ENCODE data around the gene KRTAP16-1.
"Not testable (repeated sequence)": the region's sequence is repeated elsewhere in the genome, so short reads cannot be mapped to it uniquely, and the experiment has no call there.

KRTAP16-1 gene, protein sequence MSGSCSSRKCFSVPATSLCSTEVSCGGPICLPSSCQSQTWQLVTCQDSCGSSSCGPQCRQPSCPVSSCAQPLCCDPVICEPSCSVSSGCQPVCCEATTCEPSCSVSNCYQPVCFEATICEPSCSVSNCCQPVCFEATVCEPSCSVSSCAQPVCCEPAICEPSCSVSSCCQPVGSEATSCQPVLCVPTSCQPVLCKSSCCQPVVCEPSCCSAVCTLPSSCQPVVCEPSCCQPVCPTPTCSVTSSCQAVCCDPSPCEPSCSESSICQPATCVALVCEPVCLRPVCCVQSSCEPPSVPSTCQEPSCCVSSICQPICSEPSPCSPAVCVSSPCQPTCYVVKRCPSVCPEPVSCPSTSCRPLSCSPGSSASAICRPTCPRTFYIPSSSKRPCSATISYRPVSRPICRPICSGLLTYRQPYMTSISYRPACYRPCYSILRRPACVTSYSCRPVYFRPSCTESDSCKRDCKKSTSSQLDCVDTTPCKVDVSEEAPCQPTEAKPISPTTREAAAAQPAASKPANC

DNA sequence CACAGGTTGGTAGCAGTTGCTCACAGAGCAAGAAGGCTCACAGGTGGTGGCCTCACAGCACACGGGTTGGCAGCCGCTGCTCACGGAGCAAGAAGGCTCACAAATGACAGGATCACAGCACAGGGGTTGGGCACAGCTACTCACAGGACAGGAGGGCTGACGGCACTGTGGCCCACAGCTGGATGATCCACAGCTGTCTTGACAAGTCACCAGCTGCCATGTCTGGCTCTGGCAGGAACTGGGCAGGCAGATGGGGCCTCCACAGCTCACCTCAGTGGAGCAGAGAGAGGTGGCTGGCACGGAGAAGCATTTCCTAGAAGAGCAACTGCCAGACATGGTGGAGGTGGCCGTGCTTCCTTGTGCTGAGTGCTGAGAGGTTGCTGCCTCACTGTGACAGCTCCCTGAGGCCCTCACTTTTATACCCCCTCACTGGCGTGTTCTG is at the start of gene KRTAP16-1:
KRTAP16-1 (minus strand) TSS at position 392 of the 442 bp plus-strand sequence; CDS start at position 336, 56 bp downstream.
- DNase-seq (ENCODE audit: extremely low read depth in 1 of 2, low read depth in 1 of 2): no peak

DNA sequence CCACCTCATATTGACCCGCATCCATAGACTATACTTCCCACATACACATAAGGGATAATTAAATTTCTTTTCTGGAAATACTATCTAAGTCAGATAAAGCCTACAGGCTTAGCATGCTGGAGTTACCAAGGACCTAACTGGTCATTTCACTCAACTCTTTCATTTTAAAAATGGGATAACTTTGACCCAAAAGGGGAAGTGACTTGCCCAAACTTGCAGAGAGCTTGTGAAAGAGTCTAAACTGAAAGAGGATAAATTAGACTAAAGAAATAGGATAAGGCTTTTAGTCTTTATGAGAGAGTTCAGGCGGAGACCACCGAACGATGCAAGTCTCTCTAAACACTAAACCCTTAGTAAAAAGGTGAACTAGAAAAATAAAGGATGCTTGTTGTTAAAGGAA is 45.4 kb upstream of the KRTAP16-1 start:
- DNase-seq (ENCODE audit: extremely low read depth in 1 of 2, low read depth in 1 of 2): no peak

DNA sequence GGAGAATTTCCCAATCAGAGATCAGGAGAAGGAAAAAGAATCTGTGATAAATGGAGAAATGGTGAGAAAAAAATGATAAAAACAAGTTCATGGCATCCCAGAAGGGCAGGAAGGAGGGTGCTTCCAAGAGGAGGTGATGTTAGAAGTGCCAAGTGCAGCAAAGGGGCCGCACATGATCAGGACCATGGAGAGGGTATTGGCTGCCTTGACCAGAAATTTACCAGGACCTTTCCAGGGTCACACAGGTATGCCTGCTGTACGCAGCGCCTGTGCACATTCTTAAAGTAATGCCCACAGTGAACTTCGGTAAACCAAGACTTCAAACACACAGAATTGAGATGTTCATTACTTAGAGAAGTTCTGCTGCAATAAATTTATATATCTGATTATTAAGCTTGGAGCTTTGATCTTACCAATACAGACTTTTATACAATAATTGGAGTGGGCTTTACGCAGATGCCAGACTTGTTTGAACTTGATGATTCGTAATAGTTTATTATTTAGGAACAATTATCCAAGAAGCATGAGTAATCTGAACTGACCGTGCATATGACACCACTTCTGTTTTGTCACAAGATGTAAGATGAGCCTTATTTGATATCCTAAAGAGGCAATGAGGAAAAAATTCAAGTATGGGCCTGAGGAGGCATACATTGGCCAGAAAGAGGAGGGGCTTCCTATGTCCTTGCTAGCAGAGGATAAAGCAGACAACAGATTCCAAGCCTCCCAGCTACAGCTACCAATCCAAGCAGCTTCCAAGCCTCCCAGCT is 43.7 kb upstream of the KRTAP16-1 start:
- DNase-seq (ENCODE audit: extremely low read depth in 1 of 2, low read depth in 1 of 2): no peak

DNA sequence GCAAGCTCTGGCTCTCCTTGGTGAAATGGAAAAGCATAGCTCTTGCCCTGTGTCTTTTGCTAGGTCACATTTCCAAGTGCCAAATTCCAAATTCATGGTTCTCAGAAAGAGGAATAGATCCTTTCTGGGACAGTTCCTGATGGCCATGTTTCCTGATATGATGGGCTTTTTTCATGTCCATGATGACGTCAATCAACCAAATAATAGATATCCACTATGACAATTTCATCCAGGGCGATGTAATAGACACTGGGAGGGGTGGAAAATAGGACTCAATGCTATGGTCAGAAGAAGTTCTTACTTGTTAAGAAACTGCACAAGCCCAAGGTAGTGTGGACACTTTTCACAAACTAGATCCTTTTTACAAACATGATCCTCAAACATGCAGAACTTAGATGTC is 42.1 kb upstream of the KRTAP16-1 start:
- no peak for DNase-seq (ENCODE audit: extremely low read depth in 1 of 2, low read depth in 1 of 2)

DNA sequence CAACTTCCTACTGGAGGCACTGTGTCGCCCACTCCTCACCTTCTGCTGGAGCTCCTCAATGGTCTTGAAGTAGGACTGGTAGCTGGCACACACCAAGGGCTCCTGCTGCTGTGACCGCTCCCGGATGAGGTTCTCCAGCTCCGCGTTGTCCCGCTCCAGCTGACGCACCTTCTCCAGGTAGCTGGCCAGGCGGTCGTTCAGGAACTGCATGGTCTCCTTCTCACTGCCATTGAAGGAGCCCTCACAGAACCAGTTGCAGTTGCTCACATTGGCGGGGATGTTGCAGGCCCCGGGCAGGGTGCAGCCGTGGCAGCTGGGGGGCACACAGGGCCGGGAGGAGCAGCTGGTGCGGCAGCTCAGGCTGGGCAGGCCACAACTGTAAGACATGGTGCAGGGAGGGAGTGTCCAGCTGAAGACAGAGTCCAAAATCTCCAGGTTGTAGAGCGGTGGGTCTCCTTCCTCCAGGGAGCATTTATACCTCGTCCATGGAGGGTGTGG is 41.3 kb upstream of the KRTAP16-1 start, which contains the start of gene KRT33A:
KRT33A (minus strand) TSS at position 448 of the 498 bp plus-strand sequence; CDS start at position 387, 61 bp downstream.
- not testable (repeated sequence) for DNase-seq (ENCODE audit: extremely low read depth in 1 of 2, low read depth in 1 of 2)

DNA sequence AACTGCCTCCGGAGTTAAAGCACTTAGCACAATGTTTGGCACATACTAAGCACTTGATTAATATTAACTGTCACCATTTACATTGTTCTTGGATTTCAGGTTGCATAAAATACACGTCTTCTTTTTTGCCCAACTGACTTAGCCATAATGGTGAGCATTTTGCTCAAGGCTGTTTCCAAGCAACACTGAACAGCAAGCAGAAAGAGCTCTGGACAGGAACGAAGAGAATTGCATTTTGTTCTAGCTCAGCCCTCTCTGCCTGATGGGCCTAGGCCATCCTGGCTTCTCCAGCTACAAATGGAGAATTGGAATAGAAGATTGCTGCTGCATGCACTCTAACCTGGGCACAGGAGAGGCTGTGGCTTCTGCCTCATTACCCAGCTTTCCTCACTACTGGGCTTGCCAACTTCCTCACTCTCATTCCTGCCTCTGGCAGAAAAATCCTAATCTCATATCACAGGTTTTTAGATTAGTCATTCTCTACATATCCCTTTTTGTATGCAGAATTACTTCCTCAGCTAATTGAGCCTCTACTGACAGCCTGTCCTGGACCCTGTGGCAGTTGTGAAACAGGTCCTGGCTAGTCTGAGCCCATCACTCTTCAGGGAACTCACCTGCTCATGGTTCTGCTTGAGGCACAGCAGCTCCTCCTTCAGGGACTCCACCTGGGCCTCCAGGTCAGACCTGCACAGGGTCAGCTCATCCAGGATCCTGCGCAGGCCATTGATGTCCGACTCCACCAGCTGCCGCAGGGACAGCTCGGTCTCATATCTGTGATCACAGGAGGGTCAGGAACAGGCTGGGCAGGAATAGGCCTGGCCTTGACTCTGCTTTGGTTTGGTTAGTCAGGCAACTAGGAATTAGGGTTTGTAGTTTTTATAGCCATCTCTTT is 39.0 kb upstream of the KRTAP16-1 start:
- no peak for DNase-seq (ENCODE audit: extremely low read depth in 1 of 2, low read depth in 1 of 2)

DNA sequence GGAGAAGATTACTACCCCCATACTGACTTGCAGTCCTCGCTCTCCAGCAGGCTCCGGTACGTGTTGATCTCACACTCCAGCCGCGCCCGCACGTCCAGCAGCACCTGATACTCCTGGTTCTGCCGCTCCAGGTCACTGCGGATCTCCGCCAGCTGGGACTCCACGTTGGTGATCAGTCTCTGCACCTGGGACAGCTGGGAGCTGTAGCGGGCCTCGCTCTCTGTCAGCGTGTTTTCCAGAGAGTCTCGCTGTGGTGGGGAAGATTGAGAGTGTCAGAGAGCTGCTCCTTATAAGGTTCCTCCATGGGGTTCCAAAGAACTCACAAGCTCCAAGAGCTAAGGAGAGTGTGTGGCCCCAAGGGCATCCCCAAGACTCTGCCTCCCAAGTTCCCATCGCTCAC is 37.3 kb upstream of the KRTAP16-1 start:
- not testable (repeated sequence) for DNase-seq (ENCODE audit: extremely low read depth in 1 of 2, low read depth in 1 of 2)

DNA sequence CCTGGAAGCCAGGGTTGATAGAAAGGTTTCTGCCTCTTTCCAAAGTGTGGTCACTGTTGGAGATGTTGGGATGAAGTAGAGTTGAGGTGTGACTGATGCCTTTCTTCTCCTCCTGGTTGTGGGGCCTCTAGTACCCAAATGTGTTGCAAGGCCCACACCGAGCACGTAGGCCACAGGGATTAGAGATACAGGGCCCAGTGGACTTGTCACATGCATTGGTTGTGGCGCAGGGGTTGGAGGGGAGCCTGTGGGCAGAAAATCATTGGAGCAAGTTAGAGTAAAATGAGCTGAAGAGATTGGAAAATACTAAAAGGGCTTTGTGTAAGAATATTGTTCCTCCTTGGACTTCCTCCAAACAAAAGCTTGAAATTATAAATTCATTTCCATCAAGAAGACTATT is 36.9 kb upstream of the KRTAP16-1 start:
- no peak for DNase-seq (ENCODE audit: extremely low read depth in 1 of 2, low read depth in 1 of 2)

DNA sequence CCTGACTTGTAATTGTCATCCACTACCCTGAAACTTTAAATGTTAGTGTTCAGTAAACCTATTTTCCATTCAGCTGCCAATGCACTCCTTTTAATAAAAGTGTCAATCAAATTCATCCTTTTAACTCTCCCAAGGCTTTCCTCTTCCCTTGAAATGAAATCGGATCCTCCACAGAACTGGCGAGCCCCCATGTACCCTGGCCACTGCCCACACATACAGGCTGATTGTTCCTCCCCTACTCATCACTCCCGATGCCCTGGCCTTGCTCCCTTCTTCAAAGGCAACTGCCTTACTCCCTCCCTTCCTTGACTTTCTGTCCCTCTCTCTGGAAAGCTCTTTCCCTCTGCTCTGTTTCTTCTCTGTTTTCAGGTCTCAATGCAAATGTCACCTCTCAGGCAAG is 33.9 kb upstream of the KRTAP16-1 start:
- DNase-seq (ENCODE audit: extremely low read depth in 1 of 2, low read depth in 1 of 2): no peak

DNA sequence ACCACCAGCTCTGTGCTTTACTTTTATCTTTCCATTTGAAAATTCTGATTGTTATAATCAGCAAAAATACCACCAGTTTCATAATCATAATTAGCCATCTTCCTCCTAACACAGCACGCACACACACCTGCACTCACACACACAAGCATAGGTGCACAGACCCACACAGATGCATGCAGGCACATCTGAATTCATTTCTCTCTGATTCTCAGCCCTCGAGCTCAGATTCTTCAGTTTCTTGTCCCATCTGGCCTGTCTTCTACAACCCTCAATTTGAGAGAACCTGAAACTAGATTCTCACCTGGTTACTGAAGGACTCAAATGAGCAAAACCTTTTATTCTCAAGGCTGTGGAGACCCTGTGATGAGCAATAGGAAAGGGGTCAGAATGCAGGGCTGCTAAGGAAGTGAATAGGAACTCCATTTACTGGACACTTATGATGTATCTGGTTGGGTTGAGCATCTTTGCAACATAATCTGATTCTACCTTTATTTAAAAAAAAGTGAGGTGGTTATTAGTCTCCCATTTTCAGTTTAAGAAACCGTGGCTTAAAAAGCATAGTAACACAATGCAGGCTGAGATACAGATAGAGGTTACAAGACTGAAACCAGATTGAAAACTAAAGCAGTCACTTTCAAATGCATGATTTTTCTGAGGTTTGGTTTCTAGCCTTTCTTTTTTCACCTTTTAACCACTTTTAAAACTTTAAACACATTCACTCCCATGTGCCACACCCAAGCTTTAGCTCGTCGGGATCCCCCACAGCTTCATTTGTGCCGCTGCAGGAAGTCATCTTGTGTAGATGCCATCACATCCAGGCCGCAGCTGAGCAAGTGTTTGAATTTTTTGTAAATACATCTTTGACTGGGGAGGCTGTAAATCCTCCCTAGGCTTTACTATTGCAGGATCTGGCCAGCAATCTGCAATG is 32.1 kb upstream of the KRTAP16-1 start:
- DNase-seq (ENCODE audit: extremely low read depth in 1 of 2, low read depth in 1 of 2): peak in 1 of 2 donors; percentile 40

DNA sequence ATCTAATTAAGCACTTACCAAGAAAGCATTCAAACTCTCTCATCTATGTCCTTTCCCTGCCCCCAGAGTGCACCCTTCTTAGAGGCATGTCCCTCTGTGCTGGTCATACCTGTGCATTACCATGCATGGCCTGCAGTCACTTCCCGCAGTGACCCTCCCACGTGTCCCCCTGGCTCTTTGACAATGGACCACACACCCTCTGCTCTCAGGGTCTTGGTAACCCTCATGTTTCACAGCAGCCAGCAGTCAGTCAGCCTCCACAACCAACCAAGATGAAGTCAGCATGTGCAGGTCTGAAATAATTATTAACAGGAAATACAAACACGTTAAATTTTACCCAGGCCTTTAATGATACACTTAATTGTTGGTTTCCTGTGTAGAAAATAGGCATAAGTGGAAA is 31.4 kb upstream of the KRTAP16-1 start:
- DNase-seq (ENCODE audit: extremely low read depth in 1 of 2, low read depth in 1 of 2): no peak

DNA sequence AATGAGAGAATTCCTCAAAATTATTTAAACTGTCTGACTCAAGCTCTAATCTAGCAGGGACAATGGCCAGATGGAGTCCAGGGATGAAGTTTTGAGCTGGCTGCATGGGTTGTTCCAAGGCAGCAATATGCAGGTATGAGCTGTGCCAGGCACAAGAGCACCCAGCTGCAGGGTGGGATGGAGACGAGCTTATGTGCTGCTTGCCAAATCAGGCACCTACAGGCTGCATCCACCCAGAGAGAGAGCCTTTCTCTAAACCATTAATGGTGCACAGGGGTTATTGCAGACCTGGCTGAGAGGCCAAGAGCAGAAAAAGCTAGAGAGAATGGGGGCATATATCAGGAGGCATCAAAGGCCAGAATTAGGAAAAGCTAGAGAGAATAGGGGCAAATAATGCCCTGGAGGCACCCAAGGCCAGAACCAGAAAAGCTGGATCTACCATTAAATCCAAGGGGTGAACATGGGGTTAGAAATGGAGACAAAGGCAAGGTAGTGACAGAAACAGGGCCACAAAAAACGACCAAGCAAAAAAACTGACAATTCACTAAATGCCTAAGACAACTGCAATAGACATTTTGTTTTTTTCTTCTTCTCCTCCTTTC is 30.6 kb upstream of the KRTAP16-1 start:
- no peak for DNase-seq (ENCODE audit: extremely low read depth in 1 of 2, low read depth in 1 of 2)

DNA sequence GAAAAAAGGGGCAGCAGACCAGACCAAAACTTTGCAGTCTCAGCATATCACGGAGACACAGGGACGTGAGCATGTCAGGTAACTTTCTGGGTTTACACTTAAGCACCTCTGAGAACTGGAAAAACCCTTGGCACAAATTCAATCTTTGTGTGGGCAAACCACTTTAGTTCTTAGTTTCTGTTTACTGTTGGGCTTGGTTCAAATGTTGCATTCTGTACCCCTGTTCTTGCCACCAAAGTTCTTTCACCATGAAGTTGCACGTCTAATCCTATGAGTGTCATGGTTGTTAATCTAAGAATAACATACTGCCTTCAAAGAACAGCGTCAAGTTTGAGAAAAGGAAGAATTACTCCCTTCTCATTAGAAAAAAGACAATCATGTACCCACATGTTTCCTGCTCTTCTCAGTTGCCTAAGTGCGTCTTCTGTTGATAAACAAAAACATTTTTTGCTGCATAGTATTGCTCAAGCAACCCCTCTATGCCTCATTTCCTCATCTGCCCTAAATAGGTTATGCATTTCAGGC is 29.9 kb upstream of the KRTAP16-1 start:
- no peak for DNase-seq (ENCODE audit: extremely low read depth in 1 of 2, low read depth in 1 of 2)

DNA sequence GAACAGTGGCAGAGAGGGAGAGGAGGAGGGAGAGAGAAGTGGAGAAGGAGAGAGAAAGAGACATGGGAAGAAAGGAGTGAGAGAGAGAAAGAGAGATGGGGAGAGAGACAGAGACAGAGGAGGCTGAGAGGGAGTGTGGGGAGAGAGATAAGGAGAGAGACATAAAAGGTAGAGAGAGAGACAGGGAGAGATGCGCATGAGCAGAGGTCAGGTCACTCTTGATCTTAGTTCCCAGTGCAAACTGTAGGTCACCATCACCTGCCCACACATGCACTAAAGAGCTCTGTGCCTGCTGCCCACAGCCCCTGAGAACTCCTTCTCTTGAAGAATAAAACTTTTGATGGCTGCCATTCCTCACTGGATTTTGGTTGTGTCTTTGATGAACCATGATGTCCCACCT is 26.6 kb upstream of the KRTAP16-1 start:
- no peak for DNase-seq (ENCODE audit: extremely low read depth in 1 of 2, low read depth in 1 of 2)

DNA sequence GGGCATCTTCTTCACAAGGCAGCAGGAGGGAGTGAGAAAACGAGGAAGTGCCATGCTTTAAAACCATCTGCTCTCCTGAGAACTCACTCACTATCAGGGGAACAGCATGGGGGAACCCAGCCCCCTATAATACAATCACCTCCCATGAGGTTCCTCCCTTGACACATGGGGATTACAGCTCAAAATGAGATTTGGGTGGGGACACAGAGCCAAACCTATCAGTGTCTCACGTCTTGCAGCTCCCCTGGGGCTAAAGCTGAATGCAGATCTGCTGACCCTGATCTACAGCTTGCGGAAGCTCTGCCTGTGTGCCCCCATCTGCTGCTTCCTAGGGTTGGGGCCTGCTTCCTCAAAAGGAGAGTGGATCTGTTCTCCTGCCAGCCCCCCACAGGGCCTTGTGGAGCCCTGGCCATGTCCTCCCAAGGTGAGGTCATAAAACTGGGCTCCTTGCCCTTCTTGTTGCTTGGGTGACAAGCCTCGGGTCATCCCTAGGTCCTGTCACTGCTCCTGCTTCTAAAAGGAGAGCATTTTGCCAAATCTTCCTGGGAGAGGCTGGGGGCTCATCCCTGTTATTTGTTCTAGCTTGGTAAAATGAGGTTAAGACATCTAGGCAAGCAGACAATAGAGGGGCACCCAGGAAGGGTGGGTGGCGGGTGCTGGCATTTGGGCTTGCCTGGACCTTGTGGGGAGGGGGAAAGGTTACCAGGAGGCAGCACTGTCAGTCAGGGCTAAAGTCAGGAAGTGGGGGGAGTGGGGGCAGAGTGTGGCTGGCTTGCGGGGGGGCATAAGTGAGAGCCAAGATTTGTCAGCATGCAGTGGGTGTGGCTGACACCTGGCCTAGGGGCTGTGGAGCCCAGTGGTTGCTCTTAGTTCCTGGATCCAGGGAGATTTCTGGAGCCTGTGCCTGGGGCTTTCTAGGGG is 25.5 kb upstream of the KRTAP16-1 start:
- no peak for DNase-seq (ENCODE audit: extremely low read depth in 1 of 2, low read depth in 1 of 2)

DNA sequence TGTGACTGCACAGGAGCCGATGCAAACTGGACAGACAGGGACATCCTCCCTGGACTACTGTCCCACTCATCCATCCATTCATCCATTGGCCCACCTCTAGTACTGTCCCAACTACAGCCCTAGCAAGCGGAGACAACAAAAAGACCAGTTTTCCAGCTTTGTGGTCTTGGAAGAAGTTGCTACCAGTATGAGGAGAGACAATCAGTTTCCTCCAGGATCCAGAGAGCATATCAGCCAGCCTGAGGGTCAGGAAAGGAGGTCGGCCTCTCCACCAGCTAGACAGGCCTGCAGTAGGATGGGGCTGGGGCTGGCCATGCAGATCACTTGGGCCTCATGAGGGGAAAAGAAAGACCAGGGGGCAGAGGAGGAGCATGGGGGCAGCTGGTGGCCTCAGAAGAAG is 24.7 kb upstream of the KRTAP16-1 start:
- no peak for DNase-seq (ENCODE audit: extremely low read depth in 1 of 2, low read depth in 1 of 2)

DNA sequence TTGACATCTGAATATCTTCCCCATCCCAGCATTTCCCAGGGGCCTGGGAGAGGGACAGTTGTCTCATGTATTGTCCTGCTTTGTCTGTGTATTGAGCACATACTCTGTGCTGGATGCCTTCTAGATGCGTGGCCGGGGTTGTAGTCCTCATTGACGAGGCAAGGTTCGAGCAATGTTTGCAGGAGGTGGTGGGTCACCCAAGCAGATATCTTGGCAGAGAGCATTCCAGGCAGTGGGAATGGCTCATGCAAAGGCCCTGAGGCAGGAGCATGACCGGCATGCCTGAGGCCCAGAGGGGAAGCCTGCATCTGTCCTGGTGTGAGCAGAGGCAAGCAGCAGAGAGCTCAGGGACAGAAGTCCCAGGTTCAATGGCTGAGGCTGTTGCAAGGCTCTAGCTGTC is 24.0 kb upstream of the KRTAP16-1 start:
- DNase-seq (ENCODE audit: extremely low read depth in 1 of 2, low read depth in 1 of 2): no peak

DNA sequence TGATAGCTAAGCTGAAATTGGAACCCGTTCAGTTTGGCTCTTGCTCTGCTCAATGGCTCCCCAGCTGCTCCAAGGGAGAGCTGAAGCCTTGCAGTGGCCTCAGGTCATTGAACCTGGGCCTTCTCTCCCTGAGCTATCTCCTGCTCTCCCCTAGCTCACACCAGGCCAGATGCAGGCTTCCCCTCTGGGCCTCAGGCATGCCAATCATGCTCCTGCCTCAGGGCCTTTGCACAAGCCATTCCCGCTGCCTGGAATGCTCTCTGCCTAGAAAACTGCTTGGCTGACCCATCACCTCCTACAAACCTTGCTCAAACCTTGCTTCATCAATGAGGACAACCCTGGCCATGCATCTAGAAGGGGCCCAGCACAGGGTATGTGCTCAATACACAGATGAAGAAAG is 23.1 kb upstream of the KRTAP16-1 start:
- no peak for DNase-seq (ENCODE audit: extremely low read depth in 1 of 2, low read depth in 1 of 2)

All from stimulated activated CD8-positive, alpha-beta memory T cell treated with anti-CD3 and anti-CD28 coated beads, Interleukin-7, amount 100 ng/mL, for 48 hours (primary cell).